ENCODE measurements around the gene PRKCG. TPM values are rescaled to one million over a fixed set of nuclear protein-coding genes. Genes with fewer than 3 reads are reported as not detected.

Gene PRKCG
- total RNA-seq, 1 donor from 2014 or later: 0.17 TPM

GRCh38 chr19:53898636-53899341, 16.8 kb downstream of the PRKCG start:
- DNase-seq: no peak

GRCh38 chr19:53900191-53900860, 18.3 kb downstream of the PRKCG start:
- no peak for DNase-seq

DNA sequence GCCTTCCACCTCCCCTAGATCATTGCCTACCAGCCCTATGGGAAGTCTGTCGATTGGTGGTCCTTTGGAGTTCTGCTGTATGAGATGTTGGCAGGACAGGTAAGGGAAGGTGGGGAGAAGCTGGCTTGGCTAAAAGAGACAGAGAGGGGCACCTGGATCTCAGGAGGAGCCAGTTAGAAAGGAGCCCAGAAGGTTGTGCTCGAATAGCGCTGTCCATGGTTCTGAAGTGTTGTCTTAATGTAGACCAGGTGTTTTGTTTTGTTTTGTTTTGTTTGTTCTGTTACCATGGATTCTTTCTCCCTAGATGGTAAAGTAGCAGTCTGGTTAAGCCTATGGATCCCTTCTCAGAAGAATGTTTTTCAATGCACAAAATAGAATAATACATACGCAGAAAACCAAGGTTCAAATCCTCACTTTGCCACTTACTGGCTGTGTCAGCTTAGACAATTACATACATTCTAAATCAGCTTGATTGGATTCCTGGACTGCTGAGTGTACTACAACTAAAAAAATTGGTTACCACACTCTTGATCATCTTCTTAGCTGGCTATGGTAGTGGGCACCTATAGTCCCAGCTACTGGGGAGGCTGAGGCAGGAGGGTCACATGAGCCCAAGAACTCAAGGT, 21.2 kb downstream of the PRKCG start:
- peak; percentile 67 for DNase-seq

GRCh38 chr19:53904909-53905308, 22.9 kb downstream of the PRKCG start:
- no peak for DNase-seq

DNA sequence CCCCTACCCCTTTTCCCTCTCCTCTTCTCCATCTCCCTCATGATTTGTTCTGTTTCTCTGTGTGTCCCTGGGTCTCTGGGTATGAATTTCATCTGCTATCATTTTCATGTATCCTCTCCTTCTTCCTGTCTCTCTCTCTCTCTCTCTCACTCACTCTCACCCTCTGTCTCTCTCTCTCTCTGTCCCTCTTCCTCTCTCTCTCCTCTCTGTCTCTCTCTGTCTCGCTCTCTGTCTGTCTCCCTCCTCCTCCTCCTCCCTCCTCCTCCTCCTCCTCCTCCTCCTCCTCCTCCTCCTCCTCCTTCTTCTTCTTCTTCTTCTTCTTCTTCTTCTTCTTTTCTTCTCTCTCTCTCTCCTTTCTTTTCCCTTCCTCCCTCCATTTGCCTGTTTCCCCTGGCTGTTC, 23.8 kb downstream of the PRKCG start:
- DNase-seq: no peak

- DNase-seq: peak; percentile 52
Observed at GRCh38 chr19:53906211-53907192, 24.5 kb downstream of the PRKCG start.

- no peak for DNase-seq
Observed at GRCh38 chr19:53907193-53907581, 25.2 kb downstream of the PRKCG start.

GRCh38 chr19:53907690-53908089, 25.7 kb downstream of the PRKCG start:
- DNase-seq: no peak

DNA sequence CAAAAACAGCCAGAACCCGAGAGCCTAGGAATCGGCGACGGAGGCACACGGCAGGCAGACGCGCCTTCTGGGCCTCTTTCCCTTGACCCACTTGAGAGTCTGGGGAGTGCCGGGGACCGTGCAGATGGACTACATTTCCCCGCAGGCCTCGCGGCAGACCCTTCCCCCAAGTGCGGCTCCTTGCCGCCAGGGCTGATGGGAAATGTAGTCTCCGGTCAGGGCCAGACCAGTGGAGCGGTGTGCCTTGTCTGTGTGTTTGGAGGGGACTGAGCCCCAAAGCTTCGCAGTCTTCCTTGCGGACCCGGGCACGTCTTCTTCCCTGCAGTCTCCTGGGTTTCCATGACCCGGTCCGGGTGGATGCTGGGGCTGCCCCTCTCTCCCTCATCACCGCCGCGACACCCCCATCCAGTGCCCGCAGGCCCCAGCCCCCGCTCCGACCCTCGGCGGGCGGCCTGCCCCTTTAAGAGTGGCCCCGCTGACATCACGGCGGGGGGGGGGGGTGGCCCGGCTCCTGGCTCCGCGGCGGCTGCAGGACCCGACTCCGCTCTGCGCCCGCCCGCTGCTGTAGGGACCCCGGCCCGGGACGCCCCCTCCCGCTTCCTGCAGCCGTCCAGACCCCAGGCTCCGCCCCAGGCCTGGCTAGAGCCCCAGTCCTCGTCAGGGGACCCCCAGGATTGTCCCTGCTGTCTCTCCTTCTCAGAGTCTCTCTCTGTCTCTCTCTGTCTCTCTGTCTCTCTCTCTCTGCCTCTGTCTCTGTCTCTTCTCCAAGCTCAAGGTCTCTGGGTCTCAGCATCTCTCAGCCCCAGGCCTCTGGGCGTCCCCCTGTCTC, 26.3 kb downstream of the PRKCG start:
- DNase-seq: peak; percentile 64

DNA sequence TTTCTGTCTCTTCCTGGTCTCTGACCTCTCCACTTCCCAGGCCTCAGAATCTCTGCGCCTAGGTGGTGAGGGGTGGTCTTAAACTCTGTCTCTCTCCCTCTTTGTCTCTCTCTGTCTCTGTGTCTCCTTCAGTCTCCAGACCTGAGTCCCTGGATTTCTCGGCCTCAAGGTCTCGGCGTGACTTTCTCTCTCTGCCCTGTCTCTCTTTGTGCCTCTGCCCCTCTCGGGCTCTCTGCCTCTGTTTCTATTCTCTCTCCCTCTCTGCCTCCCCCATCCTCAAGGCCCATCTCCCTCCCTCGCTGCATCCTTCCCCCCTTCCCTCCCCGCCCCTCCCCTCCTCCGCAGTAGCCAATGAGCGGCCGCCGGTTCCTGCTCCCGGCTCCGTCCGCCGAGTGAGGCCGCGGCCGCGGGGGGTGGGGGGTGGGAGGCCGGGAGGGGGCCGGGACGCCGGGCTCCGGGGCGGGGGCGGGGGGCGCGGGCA, 27.0 kb downstream of the PRKCG start, which contains the start of gene CACNG7:
Gene CACNG7 (plus strand): TSS at position 344 of the 481 bp plus-strand sequence. CDS start 3,554 bp downstream, outside the sequence.
- DNase-seq: no peak

DNA sequence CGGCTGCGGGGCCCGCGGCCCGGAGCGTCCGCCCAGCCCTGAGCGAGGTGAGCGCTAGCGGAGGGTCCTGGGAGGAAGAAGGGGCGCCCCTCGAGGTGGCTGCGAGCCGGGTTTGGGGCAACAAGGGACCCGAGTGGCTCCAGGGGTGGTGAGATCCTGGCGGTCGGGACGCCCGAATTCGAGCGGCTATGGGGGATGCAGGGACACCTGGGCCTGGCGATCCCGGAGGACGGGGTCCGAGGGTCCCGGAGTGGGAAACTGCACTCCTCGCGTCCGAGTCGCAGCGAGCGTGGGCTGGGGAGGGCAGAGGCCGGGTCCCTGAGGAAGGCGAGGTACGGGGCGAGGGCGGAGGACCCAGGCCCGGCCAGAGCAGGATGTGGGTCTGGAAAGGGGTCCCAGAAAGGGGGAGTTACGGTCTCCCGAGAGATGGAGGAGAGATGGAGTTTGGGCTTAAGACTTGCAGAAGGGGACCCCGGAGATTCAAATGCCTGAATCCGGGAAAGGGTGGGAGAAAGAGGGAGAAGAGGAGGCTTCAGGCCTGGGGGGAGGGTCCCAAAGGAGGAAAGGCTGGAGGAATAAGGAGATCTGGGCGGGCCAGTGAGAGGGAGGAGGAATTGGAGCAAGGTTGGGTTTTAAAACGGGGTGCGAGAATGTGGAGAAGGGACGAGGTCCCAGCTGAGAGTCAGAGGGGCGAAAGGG, 27.6 kb downstream of the PRKCG start:
- DNase-seq: no peak

- no peak for DNase-seq
Observed at GRCh38 chr19:53910170-53910518, 28.1 kb downstream of the PRKCG start.

DNA sequence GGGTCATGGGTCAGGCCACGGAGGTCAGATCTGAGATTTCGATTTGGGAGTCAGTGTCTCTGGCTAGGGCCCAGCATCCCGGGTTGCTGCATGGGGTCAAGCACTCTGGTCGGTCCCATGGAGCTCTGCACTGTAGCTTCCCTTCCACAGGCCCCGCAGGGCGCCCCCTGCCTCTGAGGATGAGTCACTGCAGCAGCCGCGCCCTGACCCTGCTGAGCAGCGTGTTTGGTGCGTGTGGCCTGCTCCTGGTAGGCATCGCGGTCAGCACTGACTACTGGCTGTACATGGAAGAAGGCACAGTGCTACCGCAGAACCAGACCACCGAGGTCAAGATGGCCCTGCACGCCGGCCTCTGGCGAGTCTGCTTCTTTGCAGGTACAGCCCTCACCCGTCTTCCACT, 30.7 kb downstream of the PRKCG start:
- no peak for DNase-seq

DNA sequence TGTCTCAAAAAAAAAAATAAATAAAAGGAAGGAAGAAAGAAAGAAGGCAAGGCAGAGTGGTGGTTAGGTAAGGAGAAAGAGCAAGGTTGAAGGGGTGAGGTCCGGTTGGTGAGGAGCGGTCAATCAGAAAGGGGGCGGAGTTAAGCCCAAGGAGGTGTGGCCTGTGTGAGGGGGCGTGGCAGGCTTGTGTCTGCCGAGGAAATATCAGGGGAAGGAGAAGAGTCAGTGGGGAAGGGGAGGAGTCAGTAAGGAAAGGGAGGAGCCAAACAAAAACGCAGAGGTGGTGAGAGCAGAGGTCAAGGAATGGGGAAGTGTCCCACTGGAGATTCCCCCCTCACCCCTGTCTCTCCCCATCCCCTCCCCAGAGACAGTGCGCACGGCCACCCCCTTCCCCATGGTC, 33.0 kb downstream of the PRKCG start:
- no peak for DNase-seq

DNA sequence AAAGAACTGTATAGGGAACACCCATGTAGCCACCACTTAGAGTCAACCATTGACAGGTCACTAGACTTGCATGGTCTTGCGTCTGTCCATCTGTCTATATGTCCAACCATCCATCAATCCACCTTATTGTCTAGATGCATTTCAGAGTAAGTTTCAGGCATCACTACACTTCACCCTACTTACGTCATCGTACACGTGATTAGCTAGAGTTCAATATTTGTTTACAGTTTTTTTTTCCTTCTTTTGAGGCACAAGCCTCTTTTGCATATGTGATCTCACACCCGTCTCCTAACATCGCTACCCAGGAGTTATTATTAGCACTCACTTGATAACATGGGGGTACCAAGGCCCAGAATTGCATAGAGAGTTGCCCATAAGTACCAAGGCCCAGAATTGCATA, 34.0 kb downstream of the PRKCG start:
- no peak for DNase-seq

- no peak for DNase-seq
Observed at GRCh38 chr19:53917356-53917755, 35.4 kb downstream of the PRKCG start.

- peak; percentile 84 for DNase-seq
Observed at GRCh38 chr19:53927739-53928138, 45.7 kb downstream of the PRKCG start.

GRCh38 chr19:53936029-53936428, 54.0 kb downstream of the PRKCG start:
- DNase-seq: no peak

GRCh38 chr19:53942001-53942786, 60.2 kb downstream of the PRKCG start:
- DNase-seq: peak; percentile 38

- no peak for DNase-seq
Observed at GRCh38 chr19:53944416-53944815, 62.4 kb downstream of the PRKCG start.
